Activated CD8-positive, alpha-beta memory T cell treated with anti-CD3 and anti-CD28 coated beads, Interleukin-2, amount 50 U/mL, for 1 hour (primary cell): Measurements from ENCODE around the gene GLP2R.

Source experiments
- DNase-seq: peaks from one replicate; pipeline ENCODE4 v3.0.0-alpha.2; 2020; ENCODE audit errors: extremely low read depth

The GLP2R gene

DNA sequence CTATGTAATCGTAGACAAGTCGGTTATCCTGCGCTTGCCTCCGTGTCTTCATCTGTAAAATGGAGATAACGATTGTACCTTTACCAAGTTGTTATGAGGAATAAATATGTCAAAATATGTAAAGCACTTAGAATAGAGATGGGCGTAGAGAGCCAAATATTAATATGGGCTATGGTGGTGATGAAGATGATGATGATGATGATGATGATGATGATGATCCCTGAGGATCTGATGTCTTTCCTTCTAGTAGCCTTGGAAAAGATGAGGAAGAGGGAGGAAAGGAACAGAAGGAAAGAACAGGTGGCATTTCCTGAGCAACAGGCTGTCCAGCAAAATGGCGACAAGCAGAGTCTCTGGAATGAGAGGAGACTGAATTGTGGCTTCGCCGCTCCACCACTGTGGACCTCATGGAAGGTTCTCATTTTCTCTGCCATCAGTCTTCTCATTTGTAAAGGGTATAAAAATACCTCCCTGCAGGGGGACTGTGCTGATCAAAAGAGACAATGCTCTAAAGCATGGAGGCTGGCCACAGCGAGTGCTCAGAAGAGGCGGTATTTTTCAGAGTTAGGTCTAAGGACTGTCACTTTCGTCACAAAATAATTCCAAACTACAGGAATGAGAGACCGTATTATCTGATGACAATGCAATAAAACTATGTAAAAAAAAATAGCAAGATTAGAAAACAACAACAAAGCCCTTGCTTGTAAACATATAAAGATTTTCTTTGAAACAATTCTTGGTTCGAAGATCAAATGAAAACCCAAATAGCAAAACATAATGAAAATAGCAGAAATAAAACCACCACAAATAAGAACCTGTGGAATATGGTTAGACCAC lies 96.5 kb downstream of the GLP2R start:
- no peak for DNase-seq

DNA sequence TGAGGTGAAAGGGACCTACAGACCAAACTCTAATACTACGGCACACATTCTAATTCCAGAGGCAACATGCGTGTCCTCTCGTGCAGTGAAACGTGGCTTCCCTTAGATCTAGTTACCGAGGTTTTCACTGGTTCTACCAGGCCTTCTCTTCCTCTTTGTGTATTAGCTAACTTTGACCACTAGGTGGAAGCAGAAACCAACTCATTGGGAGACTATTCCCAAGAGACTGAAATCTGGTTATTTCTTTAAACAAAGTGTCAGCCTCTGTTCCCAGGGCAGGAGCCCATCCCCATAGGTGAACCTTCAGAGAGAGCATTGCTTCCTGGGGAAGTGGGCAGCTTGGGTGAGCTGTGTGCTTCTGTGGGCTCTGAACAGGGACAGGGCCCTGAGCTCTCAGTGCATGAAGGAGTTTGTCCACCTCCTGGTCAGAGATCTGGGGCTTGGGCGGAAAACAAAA lies 99.0 kb downstream of the GLP2R start:
- no peak for DNase-seq

GRCh38 chr17:9925457-9925856 lies 99.7 kb downstream of the GLP2R start:
- DNase-seq, result no peak

DNA sequence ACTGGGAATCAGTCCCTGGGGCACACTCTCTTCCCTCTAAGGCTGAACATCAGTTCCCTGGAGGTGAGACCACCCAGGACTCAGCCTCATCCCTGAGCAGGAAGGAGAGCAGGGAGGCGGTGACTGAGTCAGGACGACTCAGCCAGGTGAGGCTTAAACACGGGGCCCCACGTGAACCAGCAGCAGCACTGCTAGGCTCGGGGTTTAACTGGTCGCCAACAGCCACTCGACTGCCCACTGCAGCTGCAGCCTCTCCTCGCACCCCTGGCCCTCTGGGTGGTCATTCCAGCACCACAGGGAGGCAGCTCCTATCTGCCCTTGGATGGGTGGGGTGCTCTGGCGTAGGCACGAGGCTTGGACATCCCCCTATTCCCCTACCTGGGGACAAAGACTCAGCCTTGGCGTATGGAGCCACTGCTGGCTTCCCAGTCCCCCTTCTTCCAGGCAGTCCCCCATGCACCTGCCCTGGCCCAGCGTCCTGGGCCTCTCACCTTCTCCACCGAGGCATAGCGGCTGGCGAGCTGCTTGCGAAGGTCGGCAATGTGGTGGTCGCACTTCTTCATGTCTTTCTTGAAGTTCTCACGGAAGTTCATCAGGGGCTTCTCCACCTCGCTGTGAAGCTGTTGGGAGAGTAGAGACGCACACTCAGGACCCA lies 100.6 kb downstream of the GLP2R start:
- no peak for DNase-seq

GRCh38 chr17:9928601-9929333 lies 103.0 kb downstream of the GLP2R start:
- DNase-seq, result no peak

DNA sequence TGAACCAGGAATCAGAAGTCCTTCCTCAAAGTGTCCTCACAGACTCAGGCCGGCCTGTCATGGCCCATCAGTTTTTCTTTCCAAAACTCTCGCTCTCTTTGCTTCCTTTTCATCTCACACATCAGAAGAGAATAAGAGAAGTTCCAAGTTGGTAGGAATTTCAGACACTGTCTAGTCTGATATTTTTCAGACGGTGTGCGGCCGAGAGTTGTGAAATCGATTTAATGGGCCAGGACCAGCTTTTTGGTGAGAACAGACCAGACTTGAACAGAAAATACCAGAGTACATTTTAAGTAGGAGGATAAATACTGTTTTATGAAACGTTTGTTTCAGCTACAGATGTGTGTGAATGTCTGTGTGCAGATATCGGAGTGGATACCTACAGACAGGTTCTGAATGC lies 104.1 kb downstream of the GLP2R start:
- DNase-seq, result no peak

- DNase-seq, result no peak
Observed at GRCh38 chr17:9931144-9931741, 105.5 kb downstream of the GLP2R start.

- no peak for DNase-seq
Observed at GRCh38 chr17:9932491-9932890, 106.8 kb downstream of the GLP2R start.

DNA sequence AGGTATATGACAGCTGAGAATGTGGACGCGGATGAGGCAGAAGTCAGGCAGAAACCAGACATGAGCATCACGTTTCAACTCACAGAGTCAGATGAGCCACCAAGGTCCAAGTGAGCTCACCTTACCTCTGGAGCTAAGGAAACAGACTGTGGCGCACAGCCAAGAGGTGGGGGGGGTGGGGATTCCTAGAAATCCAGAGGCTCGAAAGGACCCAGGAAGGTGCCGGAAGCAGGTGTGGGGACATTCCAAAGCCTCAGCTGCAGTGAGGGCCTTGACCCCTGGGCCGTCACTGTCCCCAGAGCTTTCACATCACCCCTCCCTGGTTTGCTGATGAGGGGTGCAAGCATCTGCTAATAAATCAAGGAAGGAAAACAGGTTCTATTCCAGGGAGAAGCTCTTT lies 108.6 kb downstream of the GLP2R start:
- DNase-seq, result no peak

GRCh38 chr17:9935408-9935807 lies 109.7 kb downstream of the GLP2R start:
- no peak for DNase-seq

GRCh38 chr17:9936095-9936494 lies 110.4 kb downstream of the GLP2R start:
- no peak for DNase-seq

DNA sequence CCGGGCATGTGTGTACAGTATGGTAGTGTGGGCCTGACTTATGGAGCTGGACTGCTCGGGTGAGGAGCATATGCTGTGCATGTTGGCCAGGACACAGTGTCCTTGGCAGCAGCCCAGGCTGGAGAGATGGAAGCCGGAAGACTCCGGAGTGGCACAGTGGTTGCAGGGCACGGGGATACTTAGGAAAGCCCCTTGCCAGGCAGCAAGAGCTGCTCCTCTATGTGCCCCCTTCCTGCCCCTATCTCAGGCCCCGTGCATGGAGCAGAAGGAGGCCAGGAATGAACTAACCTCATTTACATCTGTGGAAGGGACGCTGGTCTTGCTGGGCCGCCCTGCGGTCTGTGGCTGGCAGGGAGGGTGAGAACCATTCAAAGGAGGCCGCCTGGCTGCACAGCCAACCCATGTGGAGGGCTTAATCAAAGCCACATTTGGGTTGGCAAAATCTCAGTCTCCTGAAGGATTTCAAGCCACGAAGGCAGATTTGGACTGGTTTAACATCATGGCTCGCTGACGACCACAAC lies 111.6 kb downstream of the GLP2R start:
- DNase-seq, result no peak

- no peak for DNase-seq
Observed at GRCh38 chr17:9937901-9938300, 112.2 kb downstream of the GLP2R start.

DNA sequence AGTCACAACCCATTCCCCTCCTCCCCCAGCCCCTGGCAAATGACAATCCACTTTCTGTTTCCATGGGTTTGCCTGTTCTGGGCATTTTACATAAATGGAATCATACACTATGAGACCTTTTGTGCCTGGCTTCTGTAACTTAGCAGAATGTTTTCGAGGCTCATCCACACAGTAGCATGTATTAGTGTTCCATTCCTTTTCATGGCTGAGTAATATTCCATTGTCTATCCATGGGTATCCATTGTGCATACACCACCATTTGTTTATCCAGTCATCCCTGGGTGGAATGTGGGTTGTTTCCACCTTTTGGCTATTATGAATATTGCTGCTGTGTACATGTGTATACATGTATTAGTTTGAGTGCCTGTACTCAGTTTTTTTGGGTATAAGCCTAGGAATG lies 113.0 kb downstream of the GLP2R start:
- DNase-seq, result no peak

GRCh38 chr17:9940841-9941240 lies 115.1 kb downstream of the GLP2R start:
- no peak for DNase-seq

DNA sequence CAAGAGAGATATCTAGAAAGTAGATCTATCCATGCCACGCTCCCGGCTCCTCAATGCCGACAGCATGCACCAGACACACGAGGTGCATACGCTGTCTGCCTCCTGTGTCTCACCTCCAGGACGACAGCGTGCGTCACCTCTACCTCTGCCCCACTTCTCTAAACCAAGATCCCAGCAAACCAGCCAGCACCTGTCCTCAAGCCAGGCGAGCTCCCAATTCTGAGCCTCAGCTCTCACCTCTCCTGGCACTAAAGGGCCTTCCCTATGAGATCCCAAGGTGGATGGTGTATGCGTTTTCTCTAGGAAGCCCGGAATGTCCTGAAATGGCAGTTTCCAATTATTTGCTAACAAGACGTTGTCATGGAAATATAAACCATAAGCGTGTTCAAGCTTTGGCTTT lies 115.6 kb downstream of the GLP2R start:
- no peak for DNase-seq
